ENCODE data around the gene TMEM18. TPM values are rescaled to one million over a fixed set of nuclear protein-coding genes. Genes with fewer than 3 reads are reported as not detected.

Gene TMEM18
- total and polyA plus RNA-seq, 7 donors: 8.2 to 27.9 (median 18.1) TPM

DNA sequence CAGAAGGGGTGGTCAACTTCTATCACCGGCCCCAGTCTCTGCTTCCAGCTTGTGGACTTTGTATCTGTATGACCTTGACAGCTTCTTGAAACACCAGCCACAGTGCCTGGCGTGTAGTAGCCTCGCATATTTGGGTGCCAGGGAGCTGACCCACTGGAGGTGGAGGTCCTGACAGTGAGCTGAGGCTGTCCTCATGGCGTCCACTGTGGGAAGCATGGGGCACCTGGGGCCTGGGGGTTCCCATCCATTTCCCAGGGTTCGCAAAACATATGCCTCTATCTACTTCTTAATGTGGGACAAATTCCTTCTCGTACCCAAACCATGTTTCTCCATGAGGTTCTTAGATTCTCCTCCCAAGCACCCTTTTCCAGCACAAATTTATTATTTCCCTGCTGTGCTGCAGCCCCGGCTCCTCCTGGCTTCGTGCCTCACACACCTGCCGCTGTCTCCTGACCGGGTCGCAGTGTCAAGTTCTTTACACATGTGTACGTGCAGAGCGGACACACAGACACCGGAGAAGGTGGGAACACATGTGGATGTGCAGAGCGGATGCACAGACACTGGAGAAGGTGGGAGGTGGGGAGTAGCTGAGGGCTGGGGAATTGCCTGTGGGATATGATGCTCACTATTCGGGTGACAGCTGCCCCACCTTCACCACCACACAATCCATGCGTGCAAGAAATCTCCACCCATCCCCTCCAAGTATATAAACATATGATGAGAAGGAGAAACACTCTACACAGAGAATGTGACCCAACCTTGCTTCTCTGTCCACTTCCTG, 23.4 kb downstream of the TMEM18 start:
- Histone ChIP-seq H3K4me1 (no peaks in the 10 kb centered on the region), H3K36me3 (ENCODE audit: insufficient read depth in 1 of 2, low read depth in 1 of 2) (no peaks in the 10 kb centered on the region), H3K9me3 (no peaks in the 10 kb centered on the region), H3K27ac (no peak overlapping the region), H3K27me3 (ENCODE audit: insufficient read depth in 3 of 3, low read length in 2 of 3) (peaks cover 0 to 4% (median 0%) of the 10 kb centered on the region in 3 donors), H3K4me3 (no peak overlapping the region)
- 72 to 83% (median 72%) methylated on average over 17 of the region's 17 CpGs for WGBS, 3 donors
- ATAC-seq: no peak
- TF ChIP-seq, protein P1, sequence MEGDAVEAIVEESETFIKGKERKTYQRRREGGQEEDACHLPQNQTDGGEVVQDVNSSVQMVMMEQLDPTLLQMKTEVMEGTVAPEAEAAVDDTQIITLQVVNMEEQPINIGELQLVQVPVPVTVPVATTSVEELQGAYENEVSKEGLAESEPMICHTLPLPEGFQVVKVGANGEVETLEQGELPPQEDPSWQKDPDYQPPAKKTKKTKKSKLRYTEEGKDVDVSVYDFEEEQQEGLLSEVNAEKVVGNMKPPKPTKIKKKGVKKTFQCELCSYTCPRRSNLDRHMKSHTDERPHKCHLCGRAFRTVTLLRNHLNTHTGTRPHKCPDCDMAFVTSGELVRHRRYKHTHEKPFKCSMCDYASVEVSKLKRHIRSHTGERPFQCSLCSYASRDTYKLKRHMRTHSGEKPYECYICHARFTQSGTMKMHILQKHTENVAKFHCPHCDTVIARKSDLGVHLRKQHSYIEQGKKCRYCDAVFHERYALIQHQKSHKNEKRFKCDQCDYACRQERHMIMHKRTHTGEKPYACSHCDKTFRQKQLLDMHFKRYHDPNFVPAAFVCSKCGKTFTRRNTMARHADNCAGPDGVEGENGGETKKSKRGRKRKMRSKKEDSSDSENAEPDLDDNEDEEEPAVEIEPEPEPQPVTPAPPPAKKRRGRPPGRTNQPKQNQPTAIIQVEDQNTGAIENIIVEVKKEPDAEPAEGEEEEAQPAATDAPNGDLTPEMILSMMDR (IDR thresholded peaks at IDR 0.05): no peak
- DNase-seq: no peak
- intact Hi-C loops (cut with DNase I): no loop called here

DNA sequence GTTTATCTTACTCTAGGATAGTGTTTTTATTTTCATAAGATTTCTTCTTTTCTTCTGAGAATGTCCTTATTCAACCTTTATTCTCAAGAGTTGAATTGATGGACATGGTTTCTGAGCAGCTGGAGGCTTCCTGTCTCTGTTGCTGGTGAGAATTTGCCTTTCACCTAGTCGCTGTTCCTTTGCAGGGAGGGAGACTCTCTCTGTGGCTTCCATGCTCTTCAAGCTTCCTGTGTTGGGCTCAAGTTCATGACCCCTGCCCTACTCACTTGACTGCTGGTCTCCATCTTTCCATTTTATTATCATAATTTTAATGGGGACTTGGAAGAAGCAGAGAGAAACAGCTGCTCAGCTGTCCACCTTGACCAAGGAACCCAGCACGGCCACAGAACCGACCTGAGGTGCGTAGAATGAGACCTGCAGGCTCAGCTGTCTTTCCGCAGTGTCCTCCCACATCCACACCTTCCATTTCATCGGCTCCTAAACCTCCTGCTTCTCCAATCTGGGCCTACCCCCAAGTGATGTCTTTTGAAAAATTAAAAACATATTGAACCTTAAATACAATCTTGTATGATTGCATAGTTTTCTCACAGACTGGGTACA, 24.2 kb downstream of the TMEM18 start:
- DNase-seq (no peak), ATAC-seq (no peak)
- H3K4me3 ChIP-seq: no peak overlapping the region
- TF ChIP-seq, protein P1 (IDR thresholded peaks at IDR 0.05): no peak
- H3K9me3 ChIP-seq: no peaks in the 10 kb centered on the region
- intact Hi-C loops (cut with DNase I): no loop called here
- WGBS, 3 donors: 86 to 90% (median 88%) methylated on average over 6 of the region's 6 CpGs
- no peak overlapping the region for H3K27ac ChIP-seq
- no peaks in the 10 kb centered on the region for H3K36me3 ChIP-seq (ENCODE audit: insufficient read depth in 1 of 2, low read depth in 1 of 2)
- peaks cover 0 to 4% (median 0%) of the 10 kb centered on the region in 3 donors for H3K27me3 ChIP-seq (ENCODE audit: insufficient read depth in 3 of 3, low read length in 2 of 3)
- H3K4me1 ChIP-seq: no peaks in the 10 kb centered on the region

DNA sequence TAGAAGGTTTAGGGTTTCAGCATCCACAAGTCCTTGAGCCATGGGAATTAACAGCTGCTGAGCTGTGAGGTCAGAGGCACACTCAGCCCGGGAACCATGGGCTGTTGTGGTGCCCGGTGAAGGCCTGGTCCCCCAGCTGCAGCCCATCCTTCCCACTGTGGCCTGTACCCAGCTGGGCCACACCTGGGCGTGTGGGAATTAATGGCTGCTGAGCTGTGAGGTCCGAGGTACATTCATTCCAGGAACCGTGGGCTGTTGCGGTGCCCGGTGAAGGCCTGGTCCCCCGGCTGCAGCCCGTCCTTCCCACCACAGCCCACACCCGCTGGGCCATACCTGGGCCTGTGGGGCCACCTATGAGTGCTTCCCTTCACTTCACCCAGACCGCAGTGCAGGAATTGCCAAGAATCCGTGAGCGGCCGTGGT, 25.2 kb downstream of the TMEM18 start:
- TF ChIP-seq, protein P1 (IDR thresholded peaks at IDR 0.05): no peak
- no peak for DNase-seq
- Histone ChIP-seq H3K9me3 (no peaks in the 10 kb centered on the region), H3K4me1 (no peaks in the 10 kb centered on the region), H3K4me3 (no peak overlapping the region), H3K27ac (no peak overlapping the region), H3K27me3 (ENCODE audit: insufficient read depth in 3 of 3, low read length in 2 of 3) (peaks cover 0 to 4% (median 2%) of the 10 kb centered on the region in 3 donors), H3K36me3 (ENCODE audit: insufficient read depth in 1 of 2, low read depth in 1 of 2) (no peaks in the 10 kb centered on the region)
- WGBS, 3 donors: 68 to 74% (median 72%) methylated on average over 12 to 14 of the region's 14 CpGs
- no peak for ATAC-seq
- intact Hi-C loops (cut with DNase I): no loop called here

DNA sequence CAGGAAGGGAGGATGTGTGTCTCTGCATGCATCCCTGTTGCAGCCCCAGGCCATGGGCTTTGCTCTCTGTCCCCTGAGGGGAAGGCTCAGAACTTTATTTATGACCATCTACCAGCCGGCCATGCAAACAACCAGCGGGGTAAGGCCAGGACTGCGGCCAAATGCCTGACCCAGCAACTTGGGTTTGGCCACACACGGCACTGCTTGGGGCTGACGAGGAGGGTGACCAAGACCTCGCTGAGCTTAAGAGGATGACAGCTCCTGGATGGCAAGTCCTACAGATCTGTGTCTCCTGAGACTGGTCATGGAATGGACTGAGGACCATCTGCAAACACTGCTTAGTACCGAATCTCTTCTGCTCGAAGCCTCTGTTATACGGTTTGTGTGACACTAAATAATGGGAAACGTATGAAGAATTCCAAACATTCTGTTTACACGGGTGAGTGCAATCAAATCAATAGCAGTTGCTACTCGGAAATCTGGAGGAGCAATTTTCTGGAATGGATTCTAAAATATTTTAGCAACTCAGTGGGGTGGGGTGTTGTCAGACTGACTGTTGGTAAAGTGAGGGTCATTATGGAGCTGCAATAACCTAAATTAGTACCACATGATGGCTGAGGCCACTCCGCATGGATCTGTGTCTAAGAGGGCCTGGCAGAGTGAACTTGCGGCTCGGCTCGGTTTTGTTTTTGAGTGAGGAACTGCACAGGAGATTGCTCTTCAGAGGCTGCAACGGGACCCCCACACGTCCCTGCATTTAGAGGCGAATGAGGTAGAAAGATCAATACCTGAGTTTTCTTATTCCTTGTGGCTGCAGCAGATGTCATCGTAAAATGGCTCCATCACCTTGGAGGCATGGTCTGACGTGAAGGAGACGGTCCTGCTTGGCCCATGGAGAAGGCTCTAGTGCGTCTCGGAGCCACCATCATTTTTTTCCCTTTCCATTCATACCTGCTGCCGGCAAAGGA, 26.6 kb downstream of the TMEM18 start:
- TF ChIP-seq, protein P1 (IDR thresholded peaks at IDR 0.05): no peak
- Histone ChIP-seq H3K27me3 (ENCODE audit: insufficient read depth in 3 of 3, low read length in 2 of 3) (peaks cover 0 to 4% (median 3%) of the 10 kb centered on the region in 3 donors), H3K4me1 (no peaks in the 10 kb centered on the region), H3K4me3 (no peak overlapping the region), H3K27ac (no peak overlapping the region), H3K36me3 (ENCODE audit: insufficient read depth in 1 of 2, low read depth in 1 of 2) (no peaks in the 10 kb centered on the region), H3K9me3 (no peaks in the 10 kb centered on the region)
- ATAC-seq (no peak), DNase-seq (no peak)
- intact Hi-C loops (cut with DNase I): no loop called here
- WGBS, 3 donors: 59 to 72% (median 65%) methylated on average over 25 of the region's 25 CpGs
